MM.1S (cell line): Measurements from ENCODE around the gene MRPS7.

Source experiments
- DNase-seq: peaks from one replicate; pipeline ENCODE4 v3.0.0-alpha.2; 2015
- H2AFZ ChIP-seq: fragments of 300-600 bp; sonication (generic); 2 replicates; pipeline ENCODE4 v1.6.0; 2016; ENCODE audit warnings: antibody characterized with exemption, low read length
- H3F3A ChIP-seq: fragments of 300-600 bp; sonication (generic); 2 replicates; pipeline ENCODE4 v1.6.1; 2016; ENCODE audit warnings: mild to moderate bottlenecking, antibody characterized with exemption, low read length, moderate library complexity, mixed read lengths; ENCODE audit not compliant: insufficient read depth
- H3K27ac ChIP-seq: fragments of 300-600 bp; sonication (generic); 2 replicates; pipeline ENCODE4 v1.5.1; 2016; ENCODE audit warnings: mild to moderate bottlenecking, low read length
- H3K27me3 ChIP-seq: fragments of 300-600 bp; sonication (generic); replicated peaks from 2 replicates; pipeline ENCODE4 v1.6.0; 2016; ENCODE audit warnings: low read length; ENCODE audit not compliant: insufficient read depth
- H3K36me3 ChIP-seq: fragments of 300-600 bp; sonication (generic); replicated peaks from 2 replicates; pipeline ENCODE4 v1.6.1; 2016; ENCODE audit warnings: mild to moderate bottlenecking, low read length, mixed read lengths; ENCODE audit not compliant: insufficient read depth
- H3K4me1 ChIP-seq: fragments of 300-600 bp; sonication (generic); 2 replicates; pipeline ENCODE4 v1.6.1; 2016; ENCODE audit warnings: low read length, mixed read lengths
- H3K4me2 ChIP-seq: fragments of 300-600 bp; sonication (generic); 2 replicates; pipeline ENCODE4 v1.6.0; 2016; ENCODE audit warnings: low read depth, low read length
- H3K4me3 ChIP-seq: fragments of 300-600 bp; sonication (generic); 2 replicates; pipeline ENCODE4 v1.5.1; 2016; ENCODE audit warnings: low read length, mixed read lengths
- H3K79me2 ChIP-seq: fragments of 300-600 bp; sonication (generic); 2 replicates; pipeline ENCODE4 v1.6.1; 2016; ENCODE audit warnings: mixed run types, low read length, mixed read lengths
- H3K9ac ChIP-seq: fragments of 300-600 bp; sonication (generic); 2 replicates; pipeline ENCODE4 v1.6.1; 2016; ENCODE audit warnings: low read length, mixed read lengths
- H3K9me2 ChIP-seq: fragments of 300-600 bp; sonication (generic); replicated peaks from 2 replicates; pipeline ENCODE4 v1.6.1; 2016; ENCODE audit warnings: mild to moderate bottlenecking, low read length, mixed read lengths; ENCODE audit not compliant: insufficient read depth
- H3K9me3 ChIP-seq: fragments of 300-600 bp; sonication (generic); replicated peaks from 2 replicates; pipeline ENCODE4 v1.6.1; 2016; ENCODE audit warnings: mild to moderate bottlenecking, low read length, mixed read lengths; ENCODE audit not compliant: insufficient read depth
- H4K20me1 ChIP-seq: fragments of 300-600 bp; sonication (generic); 2 replicates; pipeline ENCODE4 v1.6.1; 2016; ENCODE audit warnings: mild to moderate bottlenecking, low read length, moderate library complexity, mixed read lengths; ENCODE audit not compliant: insufficient read depth
- CTCF ChIP-seq: fragments of 300-600 bp; sonication (generic); IDR thresholded peaks from 2 replicates; pipeline ENCODE4 v1.5.1; 2016; ENCODE audit warnings: antibody characterized with exemption, low read length, mixed read lengths
- EZH2 ChIP-seq: fragments of 300-600 bp; sonication (generic); optimal IDR thresholded peaks from 2 replicates; pipeline ENCODE3; 2017; ENCODE audit warnings: low read depth, mild to moderate bottlenecking, antibody characterized with exemption, low read length, mixed read lengths
- EZH2phosphoT487 ChIP-seq: fragments of 300-600 bp; sonication (generic); IDR thresholded peaks from 2 replicates; pipeline ENCODE4 v1.6.1; 2018; ENCODE audit warnings: antibody characterized with exemption, low read length

Gene MRPS7

GRCh38 chr17:75228847-75229246, 32.8 kb upstream of the MRPS7 start:
- H3K27ac ChIP-seq: no peak overlapping the region
- no peaks in the 10 kb centered on the region for H3K9me2 ChIP-seq
- TF ChIP-seq EZH2 (no peak), EZH2phosphoT487 (no peak), CTCF (no peak)
- H3K9ac ChIP-seq: no peak overlapping the region
- H3K36me3 ChIP-seq: peaks cover 11% of the 10 kb centered on the region
- H3K9me3 ChIP-seq: no peaks in the 10 kb centered on the region
- H4K20me1 ChIP-seq: no peaks in the 10 kb centered on the region
- H3K79me2 ChIP-seq: no peaks in the 10 kb centered on the region; the same call in 1 of the 2 replicates
- no peaks in the 10 kb centered on the region for H3F3A ChIP-seq
- no peaks in the 10 kb centered on the region for H3K4me1 ChIP-seq
- no peak overlapping the region for H3K4me2 ChIP-seq
- H3K4me3 ChIP-seq: no peak overlapping the region
- no peaks in the 10 kb centered on the region for H3K27me3 ChIP-seq
- no peak for DNase-seq
- no peak overlapping the region for H2AFZ ChIP-seq

DNA sequence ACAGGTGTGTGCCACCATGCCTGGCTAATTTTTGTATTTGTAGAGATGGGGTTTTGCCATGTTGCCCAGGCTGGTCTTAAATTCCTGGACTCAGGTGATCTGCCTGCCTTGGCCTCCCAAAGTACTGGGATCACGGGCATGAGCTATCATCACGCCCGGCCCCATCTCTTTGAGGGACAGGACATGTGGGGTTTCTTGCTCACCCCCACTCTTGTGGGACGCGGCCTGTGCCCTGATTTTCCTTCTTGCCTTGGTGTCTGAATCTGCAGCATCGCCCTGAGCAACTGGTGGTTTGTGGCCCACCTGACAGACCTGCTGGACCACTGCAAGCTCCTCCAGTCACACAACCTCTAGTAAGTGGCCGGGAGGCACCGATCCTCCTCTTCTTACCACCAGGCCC, 30.6 kb upstream of the MRPS7 start:
- Histone ChIP-seq H3K9me2 (no peaks in the 10 kb centered on the region), H3K79me2 (no peaks in the 10 kb centered on the region; the same call in 1 of the 2 replicates), H3K4me3 (no peak overlapping the region), H3K27me3 (no peaks in the 10 kb centered on the region), H3K4me2 (no peak overlapping the region), H3F3A (peaks cover 7% of the 10 kb centered on the region; the same call in 1 of the 2 replicates), H3K4me1 (no peaks in the 10 kb centered on the region), H3K9ac (no peak overlapping the region), H4K20me1 (no peaks in the 10 kb centered on the region), H3K27ac (no peak overlapping the region), H3K36me3 (peaks cover 20% of the 10 kb centered on the region), H2AFZ (no peak overlapping the region), H3K9me3 (no peaks in the 10 kb centered on the region)
- TF ChIP-seq EZH2phosphoT487: no peak
- TF ChIP-seq EZH2: no peak
- TF ChIP-seq CTCF: no peak
- no peak for DNase-seq

DNA sequence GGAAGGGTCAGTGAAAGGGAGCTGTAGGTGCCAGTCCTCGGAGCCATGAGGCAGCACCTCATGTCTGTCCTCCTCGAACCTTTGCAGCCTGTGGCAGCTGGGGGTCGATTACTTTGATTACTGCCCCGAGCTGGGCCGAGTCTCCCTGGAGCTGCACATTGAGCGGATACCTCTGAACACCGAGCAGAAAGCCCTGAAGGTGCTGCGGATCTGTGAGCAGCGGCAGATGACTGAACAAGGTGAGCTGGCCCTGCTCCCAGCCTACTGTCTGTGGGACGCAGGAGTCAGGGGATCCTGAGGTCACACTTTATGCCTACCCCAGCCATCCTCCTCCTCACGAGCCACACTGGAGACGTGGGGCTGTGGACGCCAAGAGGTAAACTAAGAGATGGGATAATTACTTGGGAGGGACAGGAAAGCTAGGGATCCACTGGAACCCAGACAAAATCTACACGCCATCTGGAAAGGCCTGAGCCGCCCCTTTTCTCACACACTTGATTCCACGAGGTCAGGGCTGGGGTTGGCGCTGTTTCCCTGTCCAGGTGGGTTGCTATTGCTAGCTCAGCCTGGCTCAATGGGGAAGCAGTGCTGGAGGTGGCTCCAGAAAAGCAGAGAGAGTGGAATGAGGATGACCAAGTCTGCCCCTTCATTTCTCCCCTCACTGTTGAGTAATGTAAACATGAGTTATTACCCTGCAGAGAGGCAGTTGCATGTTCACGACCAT, 29.8 kb upstream of the MRPS7 start:
- H3K79me2 ChIP-seq: no peaks in the 10 kb centered on the region; the same call in 1 of the 2 replicates
- H3K9ac ChIP-seq: no peak overlapping the region
- H3K36me3 ChIP-seq: peaks cover 20% of the 10 kb centered on the region
- no peaks in the 10 kb centered on the region for H3K9me2 ChIP-seq
- H3K9me3 ChIP-seq: no peaks in the 10 kb centered on the region
- no peaks in the 10 kb centered on the region for H4K20me1 ChIP-seq
- no peaks in the 10 kb centered on the region for H3K4me1 ChIP-seq
- H3K4me2 ChIP-seq: no peak overlapping the region
- no peak for TF ChIP-seq EZH2
- H3K27ac ChIP-seq: no peak overlapping the region
- H3K4me3 ChIP-seq: no peak overlapping the region
- no peak for DNase-seq
- peaks cover 7% of the 10 kb centered on the region; the same call in 1 of the 2 replicates for H3F3A ChIP-seq
- H2AFZ ChIP-seq: no peak overlapping the region
- H3K27me3 ChIP-seq: no peaks in the 10 kb centered on the region

GRCh38 chr17:75232786-75233185, 28.9 kb upstream of the MRPS7 start:
- H3F3A ChIP-seq: peaks cover 7% of the 10 kb centered on the region; the same call in 1 of the 2 replicates
- no peak for TF ChIP-seq EZH2
- TF ChIP-seq CTCF: no peak
- no peak for TF ChIP-seq EZH2phosphoT487
- H4K20me1 ChIP-seq: no peaks in the 10 kb centered on the region
- H3K4me1 ChIP-seq: no peaks in the 10 kb centered on the region
- H3K4me3 ChIP-seq: no peak overlapping the region
- no peaks in the 10 kb centered on the region; the same call in 1 of the 2 replicates for H3K79me2 ChIP-seq
- H3K9ac ChIP-seq: no peak overlapping the region
- DNase-seq: no peak
- H3K4me2 ChIP-seq: no peak overlapping the region
- no peak overlapping the region for H3K27ac ChIP-seq
- no peak overlapping the region for H2AFZ ChIP-seq
- no peaks in the 10 kb centered on the region for H3K27me3 ChIP-seq
- no peaks in the 10 kb centered on the region for H3K9me2 ChIP-seq
- no peaks in the 10 kb centered on the region for H3K9me3 ChIP-seq
- H3K36me3 ChIP-seq: peaks cover 20% of the 10 kb centered on the region
